Measurements from ENCODE around the gene KIF1A. TPM values are rescaled to one million over a fixed set of nuclear protein-coding genes. Genes with fewer than 3 reads are reported as not detected.

The KIF1A gene
- total RNA-seq, 1 donor from 2014 or later: 90.9 TPM

DNA sequence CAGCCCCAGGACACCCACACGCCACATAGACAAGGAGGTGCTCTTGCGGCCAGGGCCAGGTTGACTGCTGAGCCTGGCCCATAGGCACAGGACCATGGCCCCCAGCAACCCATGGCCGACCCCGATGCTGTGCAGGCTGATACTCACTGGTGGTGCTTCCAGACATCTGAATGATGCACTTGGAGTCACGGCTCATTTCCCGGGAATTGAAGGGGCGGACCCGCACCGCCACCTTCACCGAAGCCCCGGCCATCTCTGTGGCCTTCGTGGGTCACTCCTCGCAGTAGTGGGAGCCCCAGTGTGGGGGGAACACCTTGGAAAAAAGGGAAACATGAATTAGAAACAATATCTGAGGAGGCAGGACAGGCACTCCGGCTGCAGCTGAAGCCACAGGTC lies 22.5 kb downstream of the KIF1A start:
- Mint-ChIP-seq H3K36me3 (ENCODE audit: low read depth) (peaks cover 7% of the 10 kb centered on the region), H3K9me3 (peaks cover 3% of the 10 kb centered on the region), H3K4me3 (no peak overlapping the region), H3K27me3 (ENCODE audit: low read depth) (no peaks in the 10 kb centered on the region), H3K4me1 (peaks cover 30% of the 10 kb centered on the region), H3K27ac (ENCODE audit: unreplicated experiment) (no peak overlapping the region)
- no peak for DNase-seq (ENCODE audit: low read depth, low spot score)
- TF ChIP-seq, protein P1, sequence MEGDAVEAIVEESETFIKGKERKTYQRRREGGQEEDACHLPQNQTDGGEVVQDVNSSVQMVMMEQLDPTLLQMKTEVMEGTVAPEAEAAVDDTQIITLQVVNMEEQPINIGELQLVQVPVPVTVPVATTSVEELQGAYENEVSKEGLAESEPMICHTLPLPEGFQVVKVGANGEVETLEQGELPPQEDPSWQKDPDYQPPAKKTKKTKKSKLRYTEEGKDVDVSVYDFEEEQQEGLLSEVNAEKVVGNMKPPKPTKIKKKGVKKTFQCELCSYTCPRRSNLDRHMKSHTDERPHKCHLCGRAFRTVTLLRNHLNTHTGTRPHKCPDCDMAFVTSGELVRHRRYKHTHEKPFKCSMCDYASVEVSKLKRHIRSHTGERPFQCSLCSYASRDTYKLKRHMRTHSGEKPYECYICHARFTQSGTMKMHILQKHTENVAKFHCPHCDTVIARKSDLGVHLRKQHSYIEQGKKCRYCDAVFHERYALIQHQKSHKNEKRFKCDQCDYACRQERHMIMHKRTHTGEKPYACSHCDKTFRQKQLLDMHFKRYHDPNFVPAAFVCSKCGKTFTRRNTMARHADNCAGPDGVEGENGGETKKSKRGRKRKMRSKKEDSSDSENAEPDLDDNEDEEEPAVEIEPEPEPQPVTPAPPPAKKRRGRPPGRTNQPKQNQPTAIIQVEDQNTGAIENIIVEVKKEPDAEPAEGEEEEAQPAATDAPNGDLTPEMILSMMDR (conservative IDR thresholded peaks at IDR 0.05): no peak

DNA sequence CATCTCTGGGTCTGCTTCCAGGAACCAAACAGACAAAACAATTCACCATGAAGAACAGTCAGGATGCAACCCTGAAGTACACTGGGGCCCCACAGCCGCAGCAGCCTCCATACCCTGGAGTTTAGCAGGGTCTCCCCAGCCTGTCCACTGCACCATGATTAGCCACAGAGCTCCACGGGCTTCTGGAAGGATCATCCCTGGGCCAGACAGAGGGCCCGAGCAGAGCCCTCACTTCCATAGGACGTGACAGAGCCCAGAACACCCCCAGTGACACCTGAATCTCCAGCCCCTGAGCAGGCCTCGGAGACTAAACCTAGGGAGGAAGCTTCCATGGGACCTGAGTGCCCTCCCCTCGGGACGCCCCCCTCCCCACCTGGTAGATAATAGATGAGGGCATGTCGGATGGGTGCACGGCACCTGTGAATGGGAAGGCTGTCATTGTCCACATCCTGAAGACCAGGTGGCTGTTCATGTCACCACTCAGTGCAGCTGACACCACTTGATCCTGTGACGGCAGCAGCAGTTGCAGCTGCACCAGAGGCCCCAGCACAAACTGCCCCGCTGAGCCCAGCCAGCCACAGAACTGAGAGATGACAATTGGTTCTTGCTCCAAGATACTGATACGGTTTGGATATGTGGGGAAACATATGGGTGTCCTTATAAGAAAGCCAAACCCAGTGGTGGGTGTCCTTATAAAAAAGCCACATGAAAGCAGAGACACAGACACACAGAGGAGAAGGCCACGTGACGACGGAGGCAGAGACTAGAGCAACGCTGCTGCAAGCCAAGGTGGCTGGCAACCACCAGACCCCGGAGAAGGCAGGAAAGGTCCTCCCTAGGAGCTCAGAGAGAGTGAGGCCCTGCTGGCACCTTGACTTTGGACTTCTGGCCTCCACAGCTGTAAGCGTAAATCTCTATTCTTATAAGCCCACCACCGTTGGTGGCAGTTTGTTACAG lies 23.2 kb downstream of the KIF1A start:
- Mint-ChIP-seq H3K36me3 (ENCODE audit: low read depth) (peaks cover 6% of the 10 kb centered on the region), H3K9me3 (peaks cover 2% of the 10 kb centered on the region), H3K27ac (ENCODE audit: unreplicated experiment) (no peak overlapping the region), H3K4me3 (no peak overlapping the region), H3K4me1 (peaks cover 31% of the 10 kb centered on the region), H3K27me3 (ENCODE audit: low read depth) (no peaks in the 10 kb centered on the region)
- no peak for DNase-seq (ENCODE audit: low read depth, low spot score)
- TF ChIP-seq, protein P1 (conservative IDR thresholded peaks at IDR 0.05): no peak

DNA sequence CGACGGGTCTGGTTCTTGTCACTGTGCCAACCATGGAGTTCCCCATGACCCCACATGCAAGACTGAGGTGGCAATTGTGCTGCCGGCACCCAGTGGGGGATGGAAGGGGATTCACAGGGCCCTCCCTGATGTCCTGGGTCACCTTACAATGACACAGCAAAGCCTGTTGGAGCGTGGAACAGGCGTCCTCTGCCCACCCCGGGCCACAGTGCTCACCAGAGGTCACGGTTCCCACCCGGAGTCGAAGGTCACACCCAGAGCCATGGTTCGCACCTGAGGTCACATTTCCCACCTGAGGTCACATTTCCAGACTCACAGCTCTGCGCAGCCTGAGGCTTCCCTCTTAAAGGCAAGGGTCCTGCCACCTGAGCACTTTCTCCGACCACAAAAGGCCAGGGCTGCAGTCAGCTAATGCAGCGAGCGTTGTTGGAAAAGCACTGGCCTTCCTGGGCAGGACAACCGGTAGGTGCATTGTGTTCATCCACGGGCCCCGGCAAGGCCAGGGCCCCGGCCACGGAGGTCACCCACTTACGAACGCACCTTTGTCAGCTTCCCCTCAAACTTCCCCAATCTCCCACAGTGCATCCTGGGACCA lies 24.0 kb downstream of the KIF1A start:
- H3K27me3 Mint-ChIP-seq (ENCODE audit: low read depth): no peaks in the 10 kb centered on the region
- peak overlapping the region; percentile 90 for H3K27ac Mint-ChIP-seq (ENCODE audit: unreplicated experiment)
- H3K36me3 Mint-ChIP-seq (ENCODE audit: low read depth): peaks cover 2% of the 10 kb centered on the region
- TF ChIP-seq, protein P1 (conservative IDR thresholded peaks at IDR 0.05): no peak
- peaks cover 31% of the 10 kb centered on the region for H3K4me1 Mint-ChIP-seq
- no peak for DNase-seq (ENCODE audit: low read depth, low spot score)
- no peaks in the 10 kb centered on the region for H3K9me3 Mint-ChIP-seq
- no peak overlapping the region for H3K4me3 Mint-ChIP-seq

DNA sequence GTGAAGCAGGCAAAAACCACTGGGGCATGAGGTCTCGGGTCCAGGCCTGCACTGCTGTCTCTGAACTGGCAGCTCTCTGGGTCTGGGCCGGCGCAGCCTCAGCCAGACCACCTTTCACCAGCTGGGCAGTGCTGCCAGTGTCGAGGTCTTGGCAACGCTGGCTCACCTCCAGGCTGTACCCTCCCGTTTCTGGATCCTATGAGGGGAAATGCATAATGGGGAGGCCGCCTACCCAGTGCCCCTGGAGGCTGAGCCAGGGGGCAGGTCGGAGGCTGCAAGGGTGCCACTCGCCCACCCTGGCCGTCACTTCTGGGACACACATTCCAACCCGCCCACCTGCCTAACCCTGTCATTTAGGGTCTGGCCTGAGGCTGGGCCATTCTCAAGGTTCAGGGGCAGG lies 24.6 kb downstream of the KIF1A start:
- TF ChIP-seq, protein P1 (conservative IDR thresholded peaks at IDR 0.05): no peak
- Mint-ChIP-seq H3K27ac (ENCODE audit: unreplicated experiment) (no peak overlapping the region), H3K4me3 (no peak overlapping the region), H3K27me3 (ENCODE audit: low read depth) (no peaks in the 10 kb centered on the region), H3K4me1 (peaks cover 30% of the 10 kb centered on the region), H3K9me3 (no peaks in the 10 kb centered on the region), H3K36me3 (ENCODE audit: low read depth) (peaks cover 2% of the 10 kb centered on the region)
- no peak for DNase-seq (ENCODE audit: low read depth, low spot score)

DNA sequence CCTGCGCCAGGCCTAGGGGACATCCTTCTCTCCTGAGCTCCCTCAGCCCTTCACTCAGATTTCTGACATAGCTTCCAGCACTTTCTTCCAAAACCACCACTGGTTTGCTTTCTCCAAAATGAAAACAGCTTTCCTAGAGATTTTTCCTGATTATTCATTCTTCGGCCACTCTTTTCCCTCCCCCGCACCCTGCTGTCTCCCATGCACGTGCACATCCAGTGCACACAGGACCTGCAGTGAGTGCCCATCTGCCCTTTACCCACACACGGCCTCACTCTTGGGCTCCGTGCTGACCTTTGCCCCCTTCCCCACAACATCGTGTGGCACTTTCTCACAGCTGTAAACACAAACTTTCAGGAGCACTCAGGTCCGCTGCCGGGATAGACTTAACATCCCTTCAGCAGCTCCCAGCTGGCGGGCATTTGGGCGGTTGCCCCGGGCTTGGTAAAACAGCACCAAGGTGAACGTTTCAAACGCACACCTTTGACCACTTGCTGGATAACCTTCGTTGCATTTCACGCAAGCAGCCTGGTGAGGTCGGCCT lies 25.8 kb downstream of the KIF1A start:
- no peak for DNase-seq (ENCODE audit: low read depth, low spot score)
- TF ChIP-seq, protein P1 (conservative IDR thresholded peaks at IDR 0.05): no peak
- H3K9me3 Mint-ChIP-seq: no peaks in the 10 kb centered on the region
- H3K27ac Mint-ChIP-seq (ENCODE audit: unreplicated experiment): no peak overlapping the region
- H3K4me1 Mint-ChIP-seq: peaks cover 19% of the 10 kb centered on the region
- H3K4me3 Mint-ChIP-seq: no peak overlapping the region
- no peaks in the 10 kb centered on the region for H3K27me3 Mint-ChIP-seq (ENCODE audit: low read depth)
- H3K36me3 Mint-ChIP-seq (ENCODE audit: low read depth): no peaks in the 10 kb centered on the region

All from neural crest cell (in vitro differentiated cells).